Endothelial cell of umbilical vein (primary cell): ENCODE measurements around the gene GABBR2. TPM values are rescaled to one million over a fixed set of nuclear protein-coding genes. Genes with fewer than 3 reads are reported as not detected.

Source experiments
- BruUV-seq: library from RNA; stranded (reverse); fragments of 400-500 nt; replicated peaks from 2 replicates; lab custom pipeline; 2021; lab: Mats Ljungman, UMichigan
- CTCF ChIA-PET: fragments of 300-600, 350-600 bp; sonication (Branson Sonifier 250); formaldehyde crosslinking; loops from one replicate; lab custom pipeline; 2021; ENCODE audit warnings: antibody characterized with exemption, inconsistent platforms; lab: Charles Lee
- POLR2A ChIA-PET: fragments of 300-600, 350-600 bp; sonication (Branson Sonifier 250); formaldehyde crosslinking; loops from one replicate; lab custom pipeline; 2021; ENCODE audit warnings: antibody characterized with exemption, inconsistent platforms; lab: Charles Lee
- DNase-seq: peaks from one replicate; pipeline ENCODE4 v3.0.0-alpha.2; 2011; ENCODE audit warnings: low read depth, low spot score
- FAIRE-seq: peaks from 2 replicates; lab custom pipeline; 2011; peaks lifted over from hg19 to GRCh38; lab: Jason Lieb, UNC
- H2AFZ ChIP-seq: 2 replicates; pipeline ENCODE4 v1.6.0; 2012; ENCODE audit warnings: low read depth, low read length, control low read depth, inconsistent platforms
- H3K27ac ChIP-seq: 2 replicates; pipeline ENCODE4 v1.5.1; 2011; ENCODE audit warnings: low read depth, mild to moderate bottlenecking, control low read depth, low read length, moderate library complexity; ENCODE audit not compliant: insufficient read depth
- H3K27me3 ChIP-seq, 2 experiments: 2 replicates each; pipeline versions ENCODE4 v1.6.0 to v1.6.1; 2011; ENCODE audit warnings: low read length in 2 of 2, mixed read lengths in 1 of 2; ENCODE audit not compliant: control insufficient read depth in 2 of 2, insufficient read depth in 2 of 2
- H3K36me3 ChIP-seq, 2 experiments: 2 replicates in 1 of 2; 3 replicates in 1 of 2; pipeline ENCODE4 v1.5.1; 2011; ENCODE audit warnings: low read length in 2 of 2, mild to moderate bottlenecking in 1 of 2, moderate library complexity in 1 of 2; ENCODE audit not compliant: control insufficient read depth in 2 of 2, insufficient read depth in 2 of 2; ENCODE audit errors: extremely low read depth in 1 of 2
- H3K4me1 ChIP-seq: 3 replicates; pipeline ENCODE4 v1.5.1; 2011; ENCODE audit warnings: mild to moderate bottlenecking, low read length; ENCODE audit not compliant: control insufficient read depth, insufficient read depth; ENCODE audit errors: extremely low read depth
- H3K4me2 ChIP-seq: 2 replicates; pipeline ENCODE4 v1.6.1; 2011; ENCODE audit warnings: low read length, control low read depth, mixed read lengths; ENCODE audit not compliant: insufficient read depth
- H3K4me3 ChIP-seq, 3 experiments: fragments of 200-600 bp in 1 of 3; sonication (generic), shearing (Covaris generic) in 1 of 3; replicated peaks in 1 of 3; 2 replicates each; pipeline ENCODE4 v1.5.1; 2011 to 2016; ENCODE audit warnings: control low read depth in 3 of 3, low read length in 3 of 3, mild to moderate bottlenecking in 2 of 3, inconsistent platforms in 1 of 3, low read depth in 1 of 3, moderate library complexity in 1 of 3; ENCODE audit not compliant: insufficient read depth in 1 of 3
- H3K79me2 ChIP-seq: 2 replicates; pipeline ENCODE4 v1.6.0; 2012; ENCODE audit warnings: low read length, inconsistent platforms; ENCODE audit not compliant: control insufficient read depth, insufficient read depth
- H3K9ac ChIP-seq: replicated peaks from 2 replicates; pipeline ENCODE3; 2011; ENCODE audit warnings: low read length, control low read depth; ENCODE audit not compliant: insufficient read depth; ENCODE audit errors: extremely low read depth
- H3K9me1 ChIP-seq: replicated peaks from 3 replicates; pipeline ENCODE4 v1.6.0; 2011; ENCODE audit warnings: mild to moderate bottlenecking, low read length; ENCODE audit not compliant: control insufficient read depth, insufficient read depth; ENCODE audit errors: extremely low read depth
- H3K9me3 ChIP-seq: replicated peaks from 2 replicates; pipeline ENCODE4 v1.5.1; 2012; ENCODE audit warnings: low read length, inconsistent platforms; ENCODE audit not compliant: control insufficient read depth, insufficient read depth
- H4K20me1 ChIP-seq: replicated peaks from 2 replicates; pipeline ENCODE3; 2011; ENCODE audit warnings: mild to moderate bottlenecking, low read length; ENCODE audit not compliant: control insufficient read depth, insufficient read depth; ENCODE audit errors: extremely low read depth
- EZH2 ChIP-seq: IDR thresholded peaks from 2 replicates; pipeline ENCODE4 v1.6.1; 2012; ENCODE audit warnings: borderline replicate concordance, low read depth, mild to moderate bottlenecking, moderate library complexity, low read length, inconsistent platforms; ENCODE audit not compliant: severe bottlenecking
- FOS ChIP-seq: IDR thresholded peaks from 2 replicates; pipeline ENCODE4 v1.6.1; 2011; ENCODE audit warnings: mild to moderate bottlenecking, low read length, moderate library complexity, borderline replicate concordance; ENCODE audit not compliant: insufficient read depth
- GATA2 ChIP-seq: IDR thresholded peaks from 2 replicates; pipeline ENCODE4 v1.7.0; 2011; ENCODE audit warnings: low read depth, mild to moderate bottlenecking, moderate library complexity, mixed read lengths, low read length; ENCODE audit not compliant: insufficient read length, insufficient read depth
- JUN ChIP-seq: IDR thresholded peaks from 2 replicates; pipeline ENCODE4 v1.6.1; 2011; ENCODE audit warnings: borderline replicate concordance, low read depth; ENCODE audit not compliant: insufficient read length, insufficient read depth
- MYC ChIP-seq: IDR thresholded peaks from one replicate; pipeline ENCODE4 v1.6.1; 2011; ENCODE audit warnings: mild to moderate bottlenecking, low read depth, low read length
- POLR2A ChIP-seq: IDR thresholded peaks from 2 replicates; pipeline ENCODE4 v1.6.1; 2012; ENCODE audit warnings: low read depth, mild to moderate bottlenecking, control low read depth, low read length
- POLR2AphosphoS5 ChIP-seq: IDR thresholded peaks from 2 replicates; pipeline ENCODE4 v1.6.1; 2012; ENCODE audit warnings: low read depth, mild to moderate bottlenecking, control low read depth, low read length, moderate library complexity; ENCODE audit not compliant: insufficient read depth
- dilution Hi-C: fragments of 300-500 bp; cut with MboI; formaldehyde crosslinking; loops from one replicate; pipeline ENCODE4 v1.15.0; 2019; ENCODE audit warnings: low sequenced_read_pairs; ENCODE audit not compliant: extremely low pct_ligation_motif_present
- intact Hi-C: fragments of 100-400 bp; cut with micrococcal nuclease; formaldehyde crosslinking; loops from one replicate; pipeline ENCODE4 v1.10.0; 2022
- polyA plus RNA-seq, 4 experiments: library from polyadenylated mRNA; depleted of rRNA in 3 of 4; stranded (reverse) in 3 of 4; unstranded in 1 of 4; fragments of >200 nt; gene quantifications; 2 replicates each; pipeline versions ENCODE4 v1.2.1 to v1.2.3, GENCODE V29; 2011 to 2012; ENCODE audit warnings: missing spikeins in 1 of 4
- total RNA-seq: library from RNA; stranded (reverse); gene quantifications from 2 replicates; pipeline ENCODE4 v1.2.3, GENCODE V29; 2021
- TF ChIP-seq, protein P1 (sequence below), 2 donors: IDR thresholded peaks; 1 replicate in 1 of 2; 2 replicates in 1 of 2; pipeline ENCODE4 v1.5.1; 2011; ENCODE audit warnings: low read length in 2 of 2, mild to moderate bottlenecking in 2 of 2, moderate library complexity in 2 of 2, control low read depth in 1 of 2, inconsistent platforms in 1 of 2, low read depth in 1 of 2; ENCODE audit not compliant: insufficient read depth in 1 of 2; ENCODE audit errors: extremely low read depth in 1 of 2
- TF ChIP-seq, protein P2 (sequence below): IDR thresholded peaks from 2 replicates; pipeline ENCODE4 v1.6.1; 2011; ENCODE audit not compliant: insufficient read depth, insufficient read length

Gene GABBR2
- total and polyA plus RNA-seq, 2 donors (not counting 3 experiments of a cell fraction or from before 2014, with no cell fraction given), result 1.1 to 9.2 TPM

DNA sequence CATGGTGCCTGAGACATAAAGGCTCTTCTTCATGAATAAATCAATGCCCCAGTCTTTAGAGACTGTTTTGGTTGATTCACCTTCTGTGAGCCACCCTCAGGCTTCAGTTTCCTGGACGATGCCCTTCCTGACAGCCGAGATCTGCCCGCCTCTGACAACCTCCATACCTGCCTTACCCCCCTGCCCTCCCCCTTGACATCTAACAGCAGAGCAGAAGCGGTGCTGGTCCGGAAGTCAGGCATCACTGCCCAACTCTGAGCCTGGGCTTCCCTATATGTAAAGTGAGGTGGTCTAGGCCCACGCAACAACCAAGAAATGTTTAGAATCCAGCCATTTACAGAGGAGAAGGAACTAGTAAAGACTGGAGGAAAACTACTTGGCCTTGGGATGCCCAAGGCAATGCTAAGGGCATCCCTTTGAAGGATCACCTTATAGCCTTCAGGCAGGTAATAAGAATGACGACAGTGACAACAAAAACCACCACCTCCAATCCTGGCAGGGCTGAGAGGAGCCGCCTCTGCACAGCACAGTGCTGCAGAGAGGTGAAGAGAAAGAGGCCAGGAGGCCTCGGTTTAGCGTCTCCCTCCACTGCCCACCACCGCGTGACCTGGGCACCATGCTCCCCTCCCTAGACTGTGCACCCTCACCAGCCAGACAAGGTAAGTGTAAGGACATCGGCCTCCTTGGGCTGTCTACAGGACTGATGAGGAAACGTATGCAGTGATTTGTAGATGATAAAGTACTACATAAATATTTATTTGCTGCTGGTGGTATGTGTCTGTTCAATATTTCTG lies 35.3 kb upstream of the GABBR2 start:
- dilution Hi-C loops, result no loop called here

DNA sequence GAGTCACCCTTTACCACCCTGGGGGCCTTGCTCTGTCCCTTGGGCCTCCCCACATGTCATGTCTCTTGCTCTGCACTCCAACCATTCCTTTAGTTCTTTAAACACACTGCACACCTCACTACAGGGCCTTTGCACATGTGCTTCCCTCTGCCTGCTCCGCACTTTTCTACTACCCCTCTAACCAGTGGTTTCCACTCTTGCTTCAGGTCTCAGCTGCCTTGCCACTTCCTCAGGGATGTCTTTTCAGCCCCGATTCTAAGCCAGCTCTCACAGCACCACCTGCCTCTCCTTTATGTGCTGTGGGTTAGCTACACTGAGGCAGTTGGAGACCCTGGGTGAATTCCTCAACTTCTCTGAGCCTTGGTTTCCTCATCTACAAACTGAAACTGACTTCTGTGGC lies 34.6 kb upstream of the GABBR2 start:
- Histone ChIP-seq H3K27me3 (no peaks in the 10 kb centered on the region), H2AFZ (no peak overlapping the region), H3K4me2 (no peak overlapping the region), H3K9ac (no peak overlapping the region), H4K20me1 (no peaks in the 10 kb centered on the region), H3K4me3 (no peak overlapping the region), H3K79me2 (no peaks in the 10 kb centered on the region), H3K9me3 (no peaks in the 10 kb centered on the region), H3K36me3 (peaks cover 4% of the 10 kb centered on the region in 2 experiments), H3K4me1 (no peaks in the 10 kb centered on the region), H3K9me1 (no peaks in the 10 kb centered on the region), H3K27ac (no peak overlapping the region)
- POLR2A ChIA-PET, result no interaction called here
- dilution Hi-C loops (no loop called here), intact Hi-C loops (no loop called here)
- TF ChIP-seq EZH2 (no peak), GATA2 (no peak), POLR2AphosphoS5 (no peak), MYC (no peak), POLR2A (no peak), JUN (no peak)
- TF ChIP-seq, protein P1, sequence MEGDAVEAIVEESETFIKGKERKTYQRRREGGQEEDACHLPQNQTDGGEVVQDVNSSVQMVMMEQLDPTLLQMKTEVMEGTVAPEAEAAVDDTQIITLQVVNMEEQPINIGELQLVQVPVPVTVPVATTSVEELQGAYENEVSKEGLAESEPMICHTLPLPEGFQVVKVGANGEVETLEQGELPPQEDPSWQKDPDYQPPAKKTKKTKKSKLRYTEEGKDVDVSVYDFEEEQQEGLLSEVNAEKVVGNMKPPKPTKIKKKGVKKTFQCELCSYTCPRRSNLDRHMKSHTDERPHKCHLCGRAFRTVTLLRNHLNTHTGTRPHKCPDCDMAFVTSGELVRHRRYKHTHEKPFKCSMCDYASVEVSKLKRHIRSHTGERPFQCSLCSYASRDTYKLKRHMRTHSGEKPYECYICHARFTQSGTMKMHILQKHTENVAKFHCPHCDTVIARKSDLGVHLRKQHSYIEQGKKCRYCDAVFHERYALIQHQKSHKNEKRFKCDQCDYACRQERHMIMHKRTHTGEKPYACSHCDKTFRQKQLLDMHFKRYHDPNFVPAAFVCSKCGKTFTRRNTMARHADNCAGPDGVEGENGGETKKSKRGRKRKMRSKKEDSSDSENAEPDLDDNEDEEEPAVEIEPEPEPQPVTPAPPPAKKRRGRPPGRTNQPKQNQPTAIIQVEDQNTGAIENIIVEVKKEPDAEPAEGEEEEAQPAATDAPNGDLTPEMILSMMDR (IDR thresholded peaks at IDR 0.05; ENCODE audit: extremely low read depth in 1 of 2, insufficient read depth in 1 of 2, low read depth in 1 of 2, low read length in 2 of 2), result no peak
- TF ChIP-seq, protein P2, sequence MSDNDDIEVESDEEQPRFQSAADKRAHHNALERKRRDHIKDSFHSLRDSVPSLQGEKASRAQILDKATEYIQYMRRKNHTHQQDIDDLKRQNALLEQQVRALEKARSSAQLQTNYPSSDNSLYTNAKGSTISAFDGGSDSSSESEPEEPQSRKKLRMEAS, result no peak
- CTCF ChIA-PET, result no interaction called here
- FAIRE-seq (no peak), DNase-seq (no peak)
- no TSS peak for BruUV-seq

More for the DNA sequence above, 35.3 kb upstream of the GABBR2 start:
- no peak overlapping the region for H2AFZ ChIP-seq
- no peaks in the 10 kb centered on the region for H3K4me1 ChIP-seq
- ChIA-PET POLR2A (no interaction called here), CTCF (no interaction called here)
- no peak overlapping the region for H3K27ac ChIP-seq
- H3K4me3 ChIP-seq, result no peak overlapping the region
- intact Hi-C loops, result loop anchor here (2.0 kb wide), 1 partner anchor 29 kb away; no protein-coding TSS in a partner anchor
- no peak overlapping the region for H3K9ac ChIP-seq
- H3K4me2 ChIP-seq, result no peak overlapping the region
- DNase-seq (no peak), FAIRE-seq (no peak)
- no peaks in the 10 kb centered on the region for H3K27me3 ChIP-seq
- peaks cover 4% of the 10 kb centered on the region in 2 experiments for H3K36me3 ChIP-seq
- no peaks in the 10 kb centered on the region for H3K9me1 ChIP-seq
- no TSS peak for BruUV-seq
- TF ChIP-seq EZH2 (no peak), POLR2AphosphoS5 (no peak), JUN (no peak), FOS (no peak)
- no peaks in the 10 kb centered on the region for H3K79me2 ChIP-seq
- no peaks in the 10 kb centered on the region for H4K20me1 ChIP-seq
- no peaks in the 10 kb centered on the region for H3K9me3 ChIP-seq
